GM19397 (cell line): ENCODE results near the gene MSH3.

Source experiments
- ATAC-seq: cut with Tn5 transposase; IDR thresholded peaks from one replicate; pipeline ENCODE4 v1.9.1; 2021; ENCODE audit warnings: mild to moderate bottlenecking, moderate library complexity; ENCODE audit not compliant: unreplicated experiment

Gene MSH3

GRCh38 chr5:80654391-80655230 is at the start of gene MSH3, which contains the start of gene DHFR:
MSH3 (plus strand) TSS chr5:80654652; CDS start chr5:80654728, 76 bp downstream.
DHFR (minus strand) TSS chr5:80654983; CDS start chr5:80654489, 494 bp downstream.
- peak; percentile 63 for ATAC-seq

DNA sequence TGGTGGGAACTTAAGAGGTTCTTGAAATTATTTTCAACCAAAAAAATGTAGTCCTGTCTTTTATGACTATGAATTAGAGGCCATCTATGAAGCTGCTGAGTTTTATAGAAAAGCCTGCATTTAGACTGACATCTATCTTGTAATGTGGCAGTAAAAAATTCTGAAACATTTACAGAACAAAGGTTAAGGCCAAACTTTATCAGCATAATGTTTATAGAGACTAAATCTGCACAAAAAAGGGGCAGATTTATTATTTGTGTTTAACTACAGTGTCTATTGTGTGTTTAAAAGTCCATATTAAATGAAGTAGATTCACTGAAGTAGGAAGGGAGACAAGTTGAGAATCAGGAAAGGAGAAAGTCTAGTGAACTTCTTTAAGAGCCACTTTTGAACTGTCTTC is 47.1 kb upstream of the MSH3 start:
- ATAC-seq = no peak

DNA sequence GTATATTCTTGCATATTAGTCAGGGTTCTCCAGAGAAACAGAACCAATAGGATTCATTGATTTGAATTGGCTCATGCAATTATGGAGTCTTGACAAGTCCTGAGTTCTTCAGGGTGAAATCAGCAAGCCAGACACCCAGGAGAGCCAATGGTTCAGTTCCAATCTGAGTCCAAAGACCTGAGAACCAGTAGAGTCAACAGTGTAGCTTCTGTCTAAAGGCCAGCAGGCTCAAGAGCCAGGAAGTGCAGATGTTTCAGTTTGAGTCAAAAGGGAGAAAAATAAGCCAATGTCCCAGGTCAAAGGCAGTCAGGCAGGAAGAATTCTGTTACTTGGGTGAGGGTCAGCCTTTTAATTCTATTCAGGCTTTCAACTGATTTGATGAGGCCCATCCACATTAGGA is 46.6 kb upstream of the MSH3 start:
- peak; percentile 71 for ATAC-seq

- ATAC-seq = no peak
These were observed 45.7 kb upstream of the MSH3 start for GRCh38 chr5:80608731-80609130.

- no peak for ATAC-seq
These were observed 44.8 kb upstream of the MSH3 start for GRCh38 chr5:80609692-80610091.

DNA sequence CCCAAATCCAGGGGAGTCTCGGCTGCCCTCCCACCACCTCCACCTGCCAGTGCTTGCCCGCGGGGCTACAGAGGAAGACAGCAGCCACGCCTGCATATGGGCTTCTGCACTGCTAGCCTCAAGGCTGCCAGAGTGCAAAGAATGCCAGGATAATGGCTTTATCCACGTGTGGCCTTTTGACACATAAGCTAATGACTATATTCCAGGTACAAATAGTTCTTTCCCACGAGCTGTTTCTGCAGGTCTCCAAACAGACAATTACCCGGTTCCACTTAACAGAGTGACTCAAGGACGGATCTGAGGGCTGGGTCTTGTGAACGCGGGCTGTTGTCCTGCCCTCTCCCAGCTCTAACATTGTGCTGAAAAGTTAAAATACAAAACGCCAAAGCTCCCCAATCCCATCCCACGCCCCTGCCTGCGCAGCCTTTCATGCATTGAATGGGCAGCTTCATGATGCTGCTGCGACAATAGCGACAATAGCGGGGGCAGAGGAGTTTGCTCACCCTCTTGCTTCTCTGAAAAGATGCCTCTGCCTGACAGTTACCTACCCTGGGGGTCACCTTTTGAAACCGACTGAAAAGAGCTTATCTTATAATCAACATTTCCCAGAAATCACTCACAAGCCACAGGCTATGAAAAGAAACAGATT is 39.1 kb upstream of the MSH3 start:
- ATAC-seq = no peak

DNA sequence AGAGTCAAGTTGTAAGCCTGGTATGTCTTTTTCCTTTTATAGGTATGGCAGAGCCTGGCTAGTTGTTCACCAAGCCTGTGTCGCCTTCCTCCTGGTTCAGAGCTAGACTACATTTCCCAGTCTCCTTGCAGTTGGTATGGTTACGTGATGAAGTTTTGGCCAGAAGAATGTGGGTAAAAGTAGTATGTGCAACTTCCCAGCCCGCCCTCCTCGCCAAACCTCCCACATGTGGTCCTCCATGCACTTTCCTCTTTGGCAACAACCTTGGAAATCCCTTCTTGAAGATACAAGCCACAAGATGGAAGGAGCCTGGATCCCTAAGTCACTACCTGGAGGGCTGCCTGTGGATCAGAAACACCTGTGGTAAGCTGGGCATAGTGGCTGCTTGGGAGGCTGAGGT is 36.0 kb upstream of the MSH3 start:
- ATAC-seq = no peak

DNA sequence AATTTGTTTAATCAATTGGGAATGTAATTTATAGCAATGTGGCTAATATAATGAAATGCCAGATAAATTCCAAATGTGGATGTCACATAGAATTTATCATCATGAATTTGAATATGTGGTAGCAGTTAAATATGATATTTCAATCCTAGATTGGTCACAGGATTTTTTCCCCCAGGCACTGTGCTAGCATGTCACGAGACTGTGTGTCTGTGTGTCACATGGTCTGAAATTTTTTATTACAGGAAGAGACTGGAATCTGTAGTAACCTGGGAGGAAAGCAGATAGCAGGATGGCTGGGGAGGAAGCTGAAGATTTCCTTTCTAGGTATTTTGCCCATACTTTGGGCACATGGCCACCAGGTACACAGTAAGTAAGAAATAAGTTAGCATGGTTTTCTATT is 35.4 kb upstream of the MSH3 start:
- ATAC-seq = no peak

DNA sequence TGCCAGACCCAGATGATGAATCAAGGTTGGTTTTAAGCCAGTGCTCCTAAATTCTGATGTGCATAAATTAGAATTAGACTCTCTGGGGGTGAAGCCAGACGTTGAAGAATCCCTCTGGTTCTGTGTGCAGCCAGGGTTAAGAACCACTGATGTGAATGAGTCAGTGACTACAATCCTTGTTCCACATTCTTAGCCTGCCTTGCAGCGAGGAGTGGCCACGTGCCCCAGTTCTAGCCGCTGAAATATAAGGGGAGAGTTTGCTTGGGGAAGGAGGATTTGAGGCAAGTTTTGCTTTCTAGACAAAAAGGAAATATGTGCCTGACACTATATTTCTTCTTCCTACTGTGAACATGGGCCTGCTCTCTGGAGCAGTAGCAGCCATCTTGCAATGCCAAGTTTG is 34.2 kb upstream of the MSH3 start:
- no peak for ATAC-seq

DNA sequence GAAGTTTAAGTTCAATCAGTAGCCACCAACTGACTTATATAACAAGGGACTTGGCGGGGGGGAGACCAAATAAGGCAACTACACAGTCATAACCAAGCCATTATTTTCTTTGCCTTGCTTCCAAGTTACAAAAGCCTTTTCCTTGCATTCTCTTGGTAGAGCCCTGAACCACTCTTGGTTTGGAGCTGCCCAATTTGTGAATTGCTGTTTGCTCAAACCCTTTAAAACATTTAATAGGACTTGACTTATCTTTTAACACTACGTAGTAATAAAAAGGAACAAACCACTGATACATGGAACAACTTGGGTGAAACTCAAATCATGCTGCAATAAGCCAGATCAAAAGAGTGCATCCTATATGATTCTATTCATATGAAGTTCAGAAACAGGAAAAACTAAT is 31.7 kb upstream of the MSH3 start:
- ATAC-seq = no peak

- ATAC-seq = no peak
These were observed 30.5 kb upstream of the MSH3 start for GRCh38 chr5:80623999-80624398.

DNA sequence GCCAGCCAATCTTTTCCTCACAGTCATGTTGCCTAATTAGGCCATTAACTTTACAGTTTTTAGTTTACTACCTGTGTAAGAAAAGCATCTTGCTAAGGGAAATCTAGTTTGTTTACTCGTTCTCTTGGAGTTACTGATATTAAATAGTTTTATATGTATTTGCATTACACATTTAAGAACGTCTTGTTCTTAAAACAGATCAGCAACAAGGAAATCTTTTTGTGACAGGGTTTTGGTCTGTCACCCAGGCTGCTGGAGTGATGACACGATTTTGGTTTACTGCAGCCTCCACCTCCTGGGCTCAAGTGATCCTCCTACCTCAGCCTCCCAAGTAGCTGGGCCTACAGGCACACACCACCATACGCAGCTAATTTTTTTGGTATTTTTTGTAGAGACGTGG is 29.2 kb upstream of the MSH3 start:
- ATAC-seq = no peak

- no peak for ATAC-seq
These were observed 25.2 kb upstream of the MSH3 start for GRCh38 chr5:80629281-80629680.

GRCh38 chr5:80631278-80632259 is 22.9 kb upstream of the MSH3 start:
- ATAC-seq = no peak

GRCh38 chr5:80632700-80633099 is 21.8 kb upstream of the MSH3 start:
- no peak for ATAC-seq

DNA sequence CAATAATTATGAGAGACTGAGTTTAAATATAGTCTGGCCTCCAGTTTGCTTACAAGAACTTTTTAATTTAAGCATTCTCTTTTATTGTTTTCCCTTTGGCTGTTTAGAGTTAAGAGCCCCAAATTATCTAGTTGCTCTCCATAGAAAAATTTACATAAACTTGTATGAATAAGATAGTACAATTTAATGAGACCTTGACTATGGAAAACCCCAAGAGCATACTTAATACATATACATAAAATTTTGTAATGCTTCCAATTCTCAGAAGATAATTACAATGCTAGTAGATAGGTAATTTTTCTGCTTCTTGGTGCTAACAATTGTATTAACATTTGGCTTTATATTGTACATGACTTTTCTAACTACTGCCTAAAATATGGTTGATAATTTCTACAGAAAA is 20.3 kb upstream of the MSH3 start:
- no peak for ATAC-seq

- ATAC-seq = no peak
These were observed 13.1 kb upstream of the MSH3 start for GRCh38 chr5:80641353-80641752.

DNA sequence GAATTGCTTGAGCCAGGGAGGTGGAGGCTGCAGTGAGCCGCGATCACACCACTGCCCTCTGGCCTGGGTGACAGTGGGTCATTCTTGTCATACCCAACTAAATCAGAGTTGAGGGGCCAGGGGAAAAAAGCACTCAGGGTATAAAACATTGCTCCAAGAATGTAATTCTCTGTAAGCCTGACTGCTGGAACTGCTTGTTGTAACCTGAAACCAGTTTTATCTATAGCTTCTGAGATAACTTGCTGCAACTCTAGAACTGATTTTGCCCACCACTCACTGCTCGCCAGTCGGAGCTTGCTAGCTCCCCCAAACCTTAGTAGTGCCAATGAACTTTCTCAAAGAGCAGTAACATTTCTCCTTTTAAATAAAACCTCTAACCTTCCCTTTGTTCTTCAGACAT is 9.6 kb upstream of the MSH3 start:
- no peak for ATAC-seq

- no peak for ATAC-seq
These were observed 7.5 kb upstream of the MSH3 start for GRCh38 chr5:80646926-80647325.

- ATAC-seq = no peak
These were observed 950 bp upstream of the MSH3 start for GRCh38 chr5:80653502-80653901.

DNA sequence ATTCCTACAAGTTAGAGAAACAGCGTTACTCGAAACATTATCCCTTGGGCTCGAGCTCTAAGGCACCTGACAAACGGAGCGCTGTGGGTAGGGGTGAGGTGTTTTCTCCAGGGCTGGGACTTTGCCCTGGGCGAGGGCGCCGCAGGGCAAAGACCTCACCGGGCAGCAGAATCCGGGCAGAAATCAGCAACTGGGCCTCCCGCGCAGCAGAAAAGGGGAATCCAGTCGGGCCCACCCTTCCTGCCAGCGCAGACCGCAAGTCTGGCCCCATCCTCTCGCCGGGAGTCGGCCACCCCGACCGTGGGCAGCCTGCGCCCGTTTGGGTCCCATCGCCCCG is 430 bp upstream of the MSH3 start:
- no peak for ATAC-seq
